Stimulated activated CD8-positive, alpha-beta memory T cell treated with anti-CD3 and anti-CD28 coated beads, Interleukin-7, amount 100 ng/mL, for 4 hours (primary cell): ENCODE data around the gene CNMD.

Experiments
- DNase-seq, 2 donors: peaks; one replicate each; pipeline ENCODE4 v3.0.0-alpha.2; 2020; ENCODE audit warnings: low read depth in 2 of 2

Gene CNMD

GRCh38 chr13:52739468-52740071, at the start of gene CNMD:
Gene CNMD, minus strand, starts transcription at chr13:52739820. Its CDS starts 119 bp downstream, at chr13:52739701.
- DNase-seq = no peak

DNA sequence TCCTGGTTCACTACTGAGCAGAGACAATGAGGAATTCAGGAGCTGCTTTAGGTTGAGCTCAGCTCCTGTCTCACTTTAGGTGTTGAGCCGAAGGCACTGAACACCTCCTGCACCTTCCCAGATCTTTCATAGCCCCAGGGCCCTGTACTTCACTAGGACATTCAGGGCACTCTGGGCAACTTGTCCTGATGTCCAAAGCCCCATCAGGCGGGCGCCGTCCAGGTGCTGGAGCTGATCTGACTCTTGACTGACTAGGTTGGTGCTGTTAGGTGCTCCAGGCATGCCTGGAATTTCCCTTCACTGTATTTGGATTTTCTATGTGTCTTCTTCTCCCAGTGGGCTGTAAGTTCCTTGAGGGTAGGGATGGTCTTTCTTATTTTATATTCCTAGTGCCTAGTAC, 48.4 kb upstream of the CNMD start:
- no peak for DNase-seq

GRCh38 chr13:52787235-52787634, 47.6 kb upstream of the CNMD start:
- DNase-seq = no peak

DNA sequence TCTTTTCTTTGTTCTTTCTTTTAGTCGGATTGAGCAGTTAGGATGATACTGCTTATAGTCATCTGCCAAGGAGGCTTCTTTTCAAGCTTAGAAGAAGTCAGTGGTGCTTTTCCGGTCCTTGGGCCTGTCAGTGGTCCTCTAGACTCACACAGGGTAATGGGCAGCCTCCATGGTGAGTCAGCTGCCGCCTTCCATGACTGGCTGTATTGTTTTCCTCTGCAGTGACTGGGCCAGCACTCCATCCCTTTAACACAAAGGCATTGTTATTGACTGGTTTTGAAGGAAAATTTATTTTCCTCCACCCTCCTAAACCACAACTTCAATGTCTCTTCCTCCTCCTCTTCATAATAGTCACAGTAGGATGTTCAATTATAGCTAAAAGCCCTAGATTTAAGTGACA, 47.1 kb upstream of the CNMD start:
- DNase-seq = no peak

DNA sequence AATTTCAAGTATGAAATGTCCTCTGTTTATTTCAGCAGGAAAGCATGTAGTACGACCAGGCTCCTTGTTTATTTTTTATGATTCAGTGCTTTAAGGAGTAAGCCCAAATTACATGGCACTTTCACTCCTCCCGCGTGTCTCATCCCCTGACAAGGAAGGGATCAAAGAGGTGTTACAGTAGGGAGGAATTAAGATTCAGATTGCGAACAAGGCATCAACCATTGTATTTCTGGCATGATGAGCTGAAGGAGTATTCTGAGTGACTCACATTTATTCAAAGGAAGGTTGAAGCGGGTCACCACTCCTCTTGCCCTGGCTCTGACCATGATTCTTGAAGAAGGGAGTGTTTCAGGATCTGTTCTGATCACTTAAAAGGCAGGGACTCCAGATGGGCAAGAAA, 46.1 kb upstream of the CNMD start:
- no peak for DNase-seq

- no peak for DNase-seq
Observed at GRCh38 chr13:52784591-52785340, 45.1 kb upstream of the CNMD start.

GRCh38 chr13:52783943-52784342, 44.3 kb upstream of the CNMD start:
- no peak for DNase-seq

GRCh38 chr13:52782471-52783448, 43.1 kb upstream of the CNMD start:
- DNase-seq = no peak

DNA sequence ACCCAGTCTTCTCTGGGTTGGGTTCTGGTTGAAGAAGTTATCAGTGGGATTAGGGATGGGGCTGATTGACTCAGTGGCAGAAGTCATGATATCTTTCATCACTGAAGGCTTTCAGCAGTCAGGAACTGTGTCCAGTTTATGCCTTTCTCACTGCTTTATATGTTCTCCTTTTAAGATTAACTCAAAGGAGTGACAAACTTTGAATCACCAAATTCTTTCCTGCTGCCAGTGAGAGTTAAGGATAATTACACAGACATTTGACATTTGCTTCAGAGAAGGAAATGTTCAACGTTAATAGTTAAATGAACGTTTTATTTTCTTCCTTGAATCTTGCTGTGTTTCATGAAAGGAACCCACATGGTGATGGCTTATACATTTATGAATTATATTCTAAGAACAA, 41.0 kb upstream of the CNMD start:
- DNase-seq = no peak

DNA sequence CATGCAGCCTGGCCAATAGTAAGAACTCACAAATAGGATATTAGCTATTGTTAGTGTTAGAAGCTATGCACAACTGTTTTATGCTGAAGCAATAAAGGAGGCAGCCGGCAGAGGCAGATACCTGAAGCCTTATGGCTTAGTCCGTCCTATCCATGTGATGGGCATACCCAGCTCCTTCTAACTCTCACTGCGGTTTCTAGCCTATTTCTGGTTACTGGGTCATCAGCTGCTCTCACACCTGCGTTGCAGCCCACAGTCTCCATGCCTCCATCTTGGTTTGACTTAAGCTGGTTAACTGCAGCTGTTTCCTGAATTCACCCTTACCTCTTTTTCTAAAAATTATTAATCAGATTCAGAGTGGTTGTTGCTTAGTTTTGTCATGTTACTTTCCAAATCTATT, 40.5 kb upstream of the CNMD start:
- DNase-seq = no peak

DNA sequence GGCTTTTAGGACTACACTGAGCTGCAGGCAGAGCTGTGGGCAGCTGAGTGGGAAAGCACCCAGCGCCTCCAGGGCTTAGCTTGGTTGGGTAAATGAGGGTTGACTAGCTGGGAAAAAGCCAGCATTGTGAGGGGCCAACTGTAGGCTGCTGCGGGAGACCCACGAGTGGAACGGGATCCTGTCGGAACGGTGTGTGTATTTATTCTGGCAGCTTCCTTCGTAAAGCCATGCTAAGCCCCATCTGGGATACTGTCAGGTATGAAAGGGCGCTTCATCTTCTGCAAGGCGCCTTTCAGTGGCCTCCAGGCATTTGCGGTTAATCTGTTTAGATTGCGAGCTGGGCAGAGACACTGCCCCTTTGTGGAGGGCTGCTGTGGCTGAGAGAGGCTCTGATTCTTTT, 39.5 kb upstream of the CNMD start:
- no peak for DNase-seq

DNA sequence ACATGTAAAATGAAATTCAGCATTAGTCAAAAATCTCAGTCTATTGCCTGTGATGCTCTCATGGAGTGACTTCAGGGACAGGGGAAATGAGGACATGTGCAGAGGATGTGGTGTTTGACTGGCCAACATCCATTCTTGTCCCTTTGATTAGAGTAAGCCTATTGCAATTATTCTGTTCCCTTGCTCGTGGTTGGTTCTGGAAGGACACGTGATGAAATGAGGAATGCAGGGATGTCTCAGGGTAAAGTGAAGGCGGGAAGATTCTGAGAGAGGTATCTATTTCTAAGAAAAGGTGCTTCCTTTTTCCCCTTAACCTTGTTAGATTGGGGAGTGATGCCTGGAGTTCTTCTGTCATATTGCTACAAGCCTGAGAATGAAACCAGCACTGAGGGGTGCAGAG, 37.1 kb upstream of the CNMD start:
- no peak for DNase-seq

DNA sequence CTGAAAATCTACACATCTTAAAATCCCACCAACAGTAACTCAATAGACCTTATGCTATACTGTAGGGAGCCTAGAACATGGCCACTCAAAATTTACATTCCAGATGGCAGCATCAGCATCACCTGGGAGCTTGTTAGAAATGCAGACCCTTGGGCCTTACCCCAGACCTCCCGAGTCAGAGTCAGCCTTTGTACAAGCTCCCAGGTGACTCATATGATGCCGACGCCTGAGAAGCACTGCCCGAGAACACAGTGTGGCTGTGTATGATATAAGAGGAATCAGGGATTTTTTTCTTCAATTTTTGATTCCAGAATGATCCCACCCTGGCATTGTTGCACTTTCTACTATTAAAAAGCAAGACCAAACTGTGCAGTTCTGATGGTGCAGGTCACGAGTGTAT, 35.9 kb upstream of the CNMD start:
- no peak for DNase-seq

DNA sequence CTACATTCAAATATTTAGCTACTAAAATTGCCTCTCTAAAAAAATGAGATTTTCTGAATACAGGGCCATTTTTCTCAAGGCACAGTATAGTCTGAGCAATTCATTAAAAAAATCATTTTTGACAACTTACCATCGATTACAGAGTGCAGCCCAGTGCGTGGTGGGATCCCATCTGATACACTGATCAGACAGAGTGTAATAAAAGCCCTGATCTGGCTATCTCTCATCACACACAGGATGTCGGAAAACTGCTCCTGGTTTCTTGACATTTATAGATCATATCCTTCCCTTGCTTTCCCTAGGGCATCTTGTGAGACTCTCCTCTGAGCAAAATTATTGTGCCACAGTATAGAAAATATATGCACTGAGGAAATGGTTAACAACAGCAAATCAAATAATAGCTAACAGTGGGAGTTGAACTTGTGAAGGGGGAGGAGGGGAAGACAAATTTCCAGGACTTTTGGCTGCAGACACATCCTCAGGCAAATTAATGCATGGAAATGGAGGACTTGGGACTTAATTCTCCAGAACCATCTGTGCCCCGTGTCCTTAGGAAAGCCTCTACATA, 28.4 kb upstream of the CNMD start:
- no peak for DNase-seq

GRCh38 chr13:52765611-52766390, 26.2 kb upstream of the CNMD start:
- no peak for DNase-seq

DNA sequence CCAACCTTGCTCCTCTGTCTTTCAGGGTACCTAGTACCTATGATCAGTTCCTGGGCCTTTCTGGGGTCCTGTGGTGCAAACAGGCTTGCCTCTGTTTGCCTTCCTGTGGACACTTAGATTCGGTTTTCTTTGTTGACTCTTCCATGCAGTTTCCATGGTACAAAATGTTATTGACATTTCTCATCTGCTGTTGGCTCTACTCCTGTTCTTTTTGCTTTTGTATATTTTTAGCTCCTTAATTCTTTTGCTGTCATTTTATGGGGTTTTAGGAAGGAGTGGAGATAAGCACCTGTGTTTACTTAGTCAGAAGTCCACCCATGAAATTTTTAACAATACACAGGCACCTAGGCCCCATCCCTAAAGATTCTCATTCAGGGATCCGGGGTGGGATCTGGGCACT, 20.5 kb upstream of the CNMD start:
- DNase-seq = no peak

DNA sequence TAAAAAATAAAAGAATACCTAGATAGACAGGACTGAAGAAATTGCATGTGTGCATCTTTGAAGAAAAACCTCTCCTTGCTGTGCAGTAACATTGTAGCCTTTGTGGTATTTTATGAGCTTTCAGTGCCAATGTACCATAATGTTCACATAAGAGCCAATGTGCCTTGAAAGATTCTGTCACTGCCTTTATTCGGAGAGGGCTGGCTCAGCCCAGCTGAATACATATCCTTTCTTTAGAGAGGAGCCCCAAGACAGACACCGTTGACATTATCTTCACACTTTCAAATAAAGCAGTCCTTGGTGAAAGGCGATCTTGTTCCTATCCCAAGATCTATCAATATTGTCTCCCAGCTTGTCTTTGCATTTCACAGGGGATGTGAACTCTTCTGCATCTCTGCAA, 18.5 kb upstream of the CNMD start:
- DNase-seq = no peak

GRCh38 chr13:52751196-52751595, 11.6 kb upstream of the CNMD start:
- no peak for DNase-seq

- no peak for DNase-seq
Observed at GRCh38 chr13:52750713-52751112, 11.1 kb upstream of the CNMD start.

DNA sequence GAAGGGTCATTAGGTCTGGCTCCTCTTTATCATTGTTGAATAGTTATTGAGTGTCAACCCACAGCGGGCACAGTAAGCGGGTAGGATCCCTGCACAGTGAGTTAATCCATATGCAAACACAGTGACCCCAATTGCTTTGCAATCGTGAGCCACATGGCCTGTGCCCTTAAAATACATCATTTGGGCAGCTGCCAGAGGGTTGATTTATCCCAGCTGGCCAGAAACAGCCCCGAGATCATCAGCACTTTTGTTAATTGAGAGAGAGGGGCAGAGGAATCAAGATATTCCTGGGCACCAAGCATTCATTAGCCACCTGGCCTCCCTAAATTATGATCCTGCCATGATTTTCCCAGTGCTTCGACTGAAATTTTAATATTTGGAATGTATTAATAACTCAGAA, 9.8 kb upstream of the CNMD start:
- DNase-seq = no peak

DNA sequence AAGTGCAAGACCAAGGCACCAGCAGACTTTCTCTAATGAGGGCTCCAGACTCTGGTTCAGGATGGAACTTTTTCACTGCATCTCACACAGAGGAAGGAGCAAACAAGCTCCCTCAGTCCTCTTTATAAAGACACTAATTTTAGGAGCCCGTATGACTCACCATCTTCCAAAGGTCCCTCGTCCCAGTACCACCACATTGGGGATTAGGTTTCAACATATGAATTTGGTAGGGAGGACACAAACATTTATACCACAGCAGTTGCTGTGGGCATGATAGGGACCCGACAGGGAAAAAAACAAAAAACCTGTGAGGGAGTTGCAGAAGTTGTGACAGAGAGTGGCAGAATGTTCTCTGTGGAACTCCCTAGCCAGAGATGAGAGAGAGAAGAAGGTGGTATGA, 6.5 kb upstream of the CNMD start:
- no peak for DNase-seq
